GM19043 (cell line): ENCODE data around the gene MAD1L1.
"Not testable (repeated sequence)": the region's sequence is repeated elsewhere in the genome, so short reads cannot be mapped to it uniquely, and the experiment has no call there.

Source experiments
- ATAC-seq: cut with Tn5 transposase; IDR thresholded peaks from one replicate; pipeline ENCODE4 v1.9.1; 2021; ENCODE audit warnings: low read depth; ENCODE audit not compliant: unreplicated experiment

MAD1L1 gene

DNA sequence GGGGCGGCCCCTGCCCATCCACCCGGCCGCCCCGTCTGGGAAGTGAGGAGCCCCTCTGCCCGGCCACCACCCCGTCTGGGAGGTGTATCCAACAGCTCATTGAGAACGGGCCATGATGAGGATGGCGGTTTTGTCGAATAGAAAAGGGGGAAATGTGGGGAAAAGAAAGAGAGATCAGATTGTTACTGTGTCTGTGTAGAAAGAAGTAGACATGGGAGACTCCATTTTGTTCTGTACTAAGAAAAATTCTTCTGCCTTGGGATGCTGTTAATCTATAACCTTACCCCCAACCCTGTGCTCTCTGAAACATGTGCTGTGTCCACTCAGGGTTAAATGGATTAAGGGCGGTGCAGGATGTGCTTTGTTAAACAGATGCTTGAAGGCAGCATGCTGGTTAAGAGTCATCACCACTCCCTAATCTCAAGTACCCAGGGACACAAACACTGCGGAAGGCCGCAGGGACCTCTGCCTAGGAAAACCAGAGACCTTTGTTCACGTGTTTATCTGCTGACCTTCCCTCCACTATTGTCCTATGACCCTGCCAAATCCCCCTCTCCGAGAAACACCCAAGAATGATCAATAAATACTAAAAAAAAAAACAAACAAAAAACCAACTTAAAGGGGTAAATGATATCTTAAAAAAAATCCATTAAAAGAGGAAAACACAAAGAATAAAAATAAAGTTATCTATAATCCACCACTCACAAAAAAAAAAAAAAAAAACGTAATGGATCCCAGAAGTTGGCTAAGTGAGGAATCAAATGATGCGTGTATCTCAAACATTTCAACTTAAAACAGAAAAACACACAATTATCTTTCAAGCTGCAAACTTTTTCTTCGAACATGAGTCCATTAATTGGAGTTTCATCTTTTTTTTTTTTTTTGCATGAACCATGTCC is 70.5 kb downstream of the MAD1L1 start:
- not testable (repeated sequence) for ATAC-seq

DNA sequence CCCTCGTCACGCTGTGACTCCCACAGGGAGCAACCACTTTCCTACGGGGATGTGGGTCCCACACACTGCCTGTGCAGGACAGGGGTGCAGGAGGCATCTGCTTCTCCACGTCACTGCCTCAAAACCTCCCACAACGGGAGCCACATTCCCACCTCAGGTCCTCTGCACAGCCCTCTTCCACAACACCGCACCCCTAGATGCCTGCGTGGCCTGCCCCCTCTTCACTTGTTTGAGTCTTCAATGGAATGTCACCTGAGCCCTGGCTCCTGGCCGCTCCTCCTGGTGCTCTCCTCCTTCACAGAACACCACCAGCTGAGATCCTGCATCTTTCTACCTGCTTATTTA is 73.6 kb downstream of the MAD1L1 start:
- ATAC-seq, result no peak

GRCh38 chr7:2158331-2159175 is 74.2 kb downstream of the MAD1L1 start:
- no peak for ATAC-seq

DNA sequence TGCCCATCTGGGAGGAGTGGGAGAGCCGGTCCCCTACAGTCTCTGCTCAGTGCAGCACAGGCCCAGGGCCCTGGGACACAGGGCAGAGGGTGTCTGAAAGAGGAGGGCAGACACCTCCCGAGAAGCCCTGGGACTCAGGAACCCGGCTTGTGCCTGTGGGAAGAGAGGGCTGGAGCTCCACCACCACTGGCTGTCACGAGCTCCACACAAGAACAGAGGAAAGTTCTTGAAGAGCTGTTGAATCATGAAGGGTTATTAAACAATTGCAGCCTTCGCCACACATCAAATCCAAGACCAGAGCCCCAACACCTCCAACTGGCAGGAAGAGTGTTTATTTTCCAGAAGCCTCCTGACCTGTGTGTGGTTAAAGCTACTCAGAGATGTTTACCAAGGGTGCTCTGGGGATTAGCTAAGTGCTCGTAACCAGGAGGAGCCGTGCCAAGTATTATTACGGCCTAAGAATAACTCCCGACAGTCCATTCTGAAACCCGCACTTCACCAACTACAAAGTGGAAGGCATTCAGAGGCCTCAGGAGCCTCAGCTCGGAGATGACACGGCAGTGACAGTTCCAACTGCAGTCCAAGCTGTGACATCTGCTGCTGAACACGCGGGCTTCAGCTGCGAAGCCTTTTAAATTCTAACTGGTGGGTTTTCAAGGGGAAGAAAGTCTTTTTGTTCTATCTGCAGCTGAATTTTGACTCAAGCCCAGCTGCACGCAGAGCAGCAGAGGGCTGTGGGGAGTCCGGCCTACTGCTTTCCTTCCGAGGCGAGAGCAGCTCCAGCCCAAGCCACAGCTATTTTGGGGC is 75.1 kb downstream of the MAD1L1 start:
- ATAC-seq, result no peak

- ATAC-seq, result no peak
Observed at GRCh38 chr7:2156756-2157472, 75.8 kb downstream of the MAD1L1 start.

DNA sequence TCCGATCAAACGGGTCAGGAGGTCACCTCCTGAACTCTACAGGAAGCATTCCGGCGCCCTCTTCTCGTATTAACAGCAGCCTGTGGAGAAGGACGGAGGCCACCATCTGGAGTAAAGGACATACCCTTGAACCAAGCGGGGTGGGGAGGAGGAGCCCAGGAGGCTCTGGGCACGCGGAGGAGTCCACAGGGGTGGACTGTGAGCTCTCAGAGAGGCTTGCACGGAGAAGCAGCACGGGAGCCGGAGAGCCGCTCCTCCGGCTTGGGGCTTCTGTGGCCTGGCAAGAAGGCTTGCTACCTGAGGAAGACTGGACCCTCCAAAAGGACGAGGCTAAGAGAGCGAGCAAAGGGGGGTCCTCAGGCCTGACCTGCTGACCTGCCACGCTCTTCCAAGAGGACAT is 77.9 kb downstream of the MAD1L1 start:
- ATAC-seq, result no peak

DNA sequence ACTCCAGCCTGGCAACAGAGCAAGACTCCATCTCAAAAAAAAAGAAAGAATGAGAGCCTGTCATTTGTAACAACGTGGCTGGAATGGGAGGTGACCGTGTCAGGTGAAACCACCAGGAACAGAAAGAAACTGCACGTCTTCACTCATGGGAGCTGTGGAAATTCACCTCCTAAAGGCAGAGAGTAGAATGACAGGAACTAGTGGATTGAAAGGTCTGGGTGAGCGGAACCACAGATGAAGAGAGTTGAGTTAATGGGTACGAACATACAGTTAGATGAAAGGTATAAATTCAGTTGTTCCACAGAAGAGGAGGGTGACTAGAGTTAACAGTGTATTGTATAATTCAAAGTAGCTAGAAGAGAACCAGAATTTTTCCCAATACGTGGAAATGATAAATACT is 78.6 kb downstream of the MAD1L1 start:
- ATAC-seq, result no peak

DNA sequence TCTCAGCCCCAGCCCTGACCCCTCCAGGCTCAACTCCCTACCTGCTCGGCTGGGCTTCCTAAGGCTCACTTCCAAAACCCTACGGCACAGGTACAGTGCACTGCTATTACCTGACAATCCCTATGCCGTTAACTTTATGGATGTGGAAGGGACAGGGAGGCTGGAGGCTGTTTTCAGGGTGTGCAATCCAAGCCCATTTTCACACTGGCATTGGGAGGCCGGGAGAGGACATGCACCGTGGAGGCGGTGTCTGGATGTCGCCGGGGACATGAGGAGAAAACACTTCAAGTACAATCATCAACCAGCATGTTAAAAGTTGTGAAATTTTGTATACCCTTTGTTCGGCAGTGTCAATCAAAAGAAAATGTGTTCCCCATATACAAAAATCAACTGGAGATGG is 80.1 kb downstream of the MAD1L1 start:
- ATAC-seq, result no peak

DNA sequence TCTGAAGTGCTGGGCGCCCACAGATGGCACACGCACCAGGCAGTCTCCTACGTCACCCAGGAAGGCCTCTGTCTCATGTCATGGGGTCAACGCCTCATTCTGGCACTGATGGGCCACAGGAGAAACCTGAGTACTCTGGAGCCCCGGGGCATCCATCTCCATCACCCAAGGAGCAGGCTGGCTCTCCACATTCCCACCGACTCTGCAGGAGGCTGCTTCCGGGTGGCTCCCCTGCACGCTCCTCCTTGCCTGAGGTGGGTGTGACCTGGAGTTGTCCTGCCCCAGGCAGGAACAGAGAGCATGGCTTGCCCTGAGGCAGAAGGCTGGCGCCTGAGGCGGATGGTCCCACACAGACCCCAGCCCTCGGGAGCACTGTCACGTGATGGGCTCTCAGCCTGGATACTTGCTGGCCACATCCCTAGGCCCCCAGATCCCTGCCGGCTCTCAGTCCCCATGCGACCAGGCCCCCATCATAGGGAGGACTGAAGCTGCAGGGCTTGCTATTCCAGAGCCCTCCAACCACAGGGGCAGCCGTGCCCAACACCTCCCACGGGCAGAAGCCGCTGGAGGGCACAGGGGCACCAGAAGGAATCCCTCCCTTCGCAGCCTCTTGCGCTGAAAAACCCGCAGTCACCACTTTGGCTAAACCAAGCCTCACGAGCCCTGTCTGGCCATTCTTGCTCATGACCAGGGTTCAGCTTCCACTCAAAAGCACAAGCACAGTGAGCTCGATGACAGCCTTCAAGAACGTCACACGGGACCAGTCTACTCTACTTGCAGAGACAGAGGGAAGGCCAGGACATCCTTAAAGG is 80.7 kb downstream of the MAD1L1 start:
- ATAC-seq, result no peak

GRCh38 chr7:2151237-2151636 is 81.5 kb downstream of the MAD1L1 start:
- ATAC-seq, result no peak

DNA sequence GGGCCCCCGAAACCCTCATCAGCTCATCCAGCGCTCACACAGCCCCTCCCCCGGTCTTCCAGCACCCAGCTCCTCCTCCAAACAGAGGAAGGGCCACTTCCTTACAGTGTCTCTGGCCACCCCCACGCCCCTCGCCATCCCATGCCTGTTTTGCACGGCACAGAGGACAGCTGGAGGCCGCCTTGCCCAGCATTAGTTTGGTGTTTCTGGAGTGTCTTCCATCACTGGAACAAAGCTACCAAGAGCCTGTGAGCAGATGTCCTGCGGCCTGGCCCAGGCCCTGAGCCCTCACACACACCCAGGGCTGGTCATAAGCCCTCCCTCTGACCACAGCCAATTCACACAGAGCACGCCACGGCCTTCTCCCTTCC is 82.3 kb downstream of the MAD1L1 start:
- ATAC-seq, result no peak

- ATAC-seq, result no peak
Observed at GRCh38 chr7:2149672-2150444, 82.9 kb downstream of the MAD1L1 start.

DNA sequence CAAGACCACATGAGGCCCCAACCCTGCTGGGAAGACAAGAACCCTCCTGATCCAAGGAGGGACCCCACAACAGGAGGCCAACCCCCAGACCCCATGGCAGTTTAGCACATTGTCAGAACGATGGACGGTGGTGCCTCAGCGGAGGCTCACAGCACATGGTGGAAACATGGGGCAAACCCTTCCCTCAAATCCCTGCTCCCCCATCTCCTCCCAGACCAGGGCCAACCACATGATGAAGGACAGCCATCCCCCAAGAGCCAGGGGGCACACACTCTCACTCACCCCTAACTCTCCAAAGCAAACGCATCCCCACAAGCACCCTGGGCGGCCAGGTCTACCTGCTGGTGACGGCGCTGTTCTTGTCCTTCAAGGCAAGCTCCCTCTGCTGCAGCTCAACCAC is 83.9 kb downstream of the MAD1L1 start:
- ATAC-seq, result no peak

- no peak for ATAC-seq
Observed at GRCh38 chr7:2148189-2148588, 84.6 kb downstream of the MAD1L1 start.

GRCh38 chr7:2146676-2147472 is 85.9 kb downstream of the MAD1L1 start:
- ATAC-seq, result no peak

GRCh38 chr7:2145835-2146580 is 86.7 kb downstream of the MAD1L1 start:
- no peak for ATAC-seq

DNA sequence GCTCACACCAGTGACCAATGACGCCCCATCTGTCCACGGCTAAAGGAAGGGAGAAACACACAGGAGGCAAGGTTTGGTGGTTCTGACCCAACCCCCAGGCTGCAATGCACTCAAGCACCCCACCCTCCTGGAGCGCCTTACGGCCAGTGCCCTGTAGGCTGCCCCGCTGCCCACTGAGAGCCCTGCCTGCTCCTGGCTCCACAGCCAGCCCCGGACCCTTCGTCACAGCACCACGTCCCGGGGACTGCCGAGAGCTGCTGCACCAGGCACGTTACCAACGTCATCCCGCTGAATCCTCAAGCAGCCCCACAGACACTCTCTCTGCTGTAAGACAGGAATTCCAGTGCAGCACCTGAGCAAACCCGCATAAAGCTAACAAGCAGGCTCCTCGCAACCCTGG is 87.8 kb downstream of the MAD1L1 start:
- no peak for ATAC-seq
